IMR-90 (cell line): ENCODE data around the gene TMEM231. TPM values are rescaled to one million over a fixed set of nuclear protein-coding genes. Genes with fewer than 3 reads are reported as not detected.

Experiments used
- ATAC-seq: fragments of 200-7000 bp; cut with Tn5 transposase; 2 replicates; pipeline ENCODE4 v1.9.1; 2020; ENCODE audit warnings: low read depth, mild to moderate bottlenecking, moderate library complexity
- BruUV-seq: library from RNA; stranded (reverse); fragments of 400-500 nt; replicated peaks from 2 replicates; lab custom pipeline; 2021; lab: Mats Ljungman, UMichigan
- CTCF ChIA-PET: fragments of 300-600 bp; formaldehyde crosslinking; extraction: SDS; loops from one replicate; lab custom pipeline; 2021; ENCODE audit warnings: antibody characterized with exemption; lab: Yijun Ruan, JAX
- POLR2A ChIA-PET: fragments of 300-600 bp; sonication (Branson Sonifier 250); formaldehyde crosslinking; loops from one replicate; lab custom pipeline; 2022; ENCODE audit warnings: antibody characterized with exemption; ENCODE audit not compliant: unreplicated experiment; lab: Charles Lee
- DNase-seq: peaks from one replicate; pipeline ENCODE4 v3.0.0; 2013
- H2AFZ ChIP-seq: replicated peaks from 2 replicates; pipeline ENCODE3; 2013; ENCODE audit warnings: low read length, mild to moderate bottlenecking; ENCODE audit not compliant: poor library complexity
- H2AK5ac ChIP-seq: 2 replicates; pipeline ENCODE4 v1.6.1; 2013; ENCODE audit warnings: low read depth, low read length, inconsistent platforms
- H2AK9ac ChIP-seq: replicated peaks from 2 replicates; pipeline ENCODE3; 2013; ENCODE audit warnings: mild to moderate bottlenecking, low read depth, low read length, moderate library complexity; ENCODE audit not compliant: poor library complexity
- H2BK120ac ChIP-seq: 2 replicates; pipeline ENCODE4 v1.6.1; 2013; ENCODE audit warnings: low read depth, low read length, inconsistent platforms
- H2BK15ac ChIP-seq: 3 replicates; pipeline ENCODE4 v1.6.1; 2013; ENCODE audit warnings: low read depth, low read length, inconsistent platforms
- H2BK20ac ChIP-seq: 2 replicates; pipeline ENCODE4 v1.6.1; 2013; ENCODE audit warnings: low read depth, mild to moderate bottlenecking, inconsistent platforms, low read length, moderate library complexity
- H2BK5ac ChIP-seq: 2 replicates; pipeline ENCODE4 v1.6.1; 2013; ENCODE audit warnings: mild to moderate bottlenecking, low read depth, low read length, inconsistent platforms; ENCODE audit not compliant: poor library complexity, severe bottlenecking
- H3K14ac ChIP-seq: replicated peaks from 2 replicates; pipeline ENCODE4 v1.6.1; 2013; ENCODE audit warnings: low read depth, low read length, inconsistent platforms
- H3K18ac ChIP-seq: 2 replicates; pipeline ENCODE4 v1.6.1; 2013; ENCODE audit warnings: low read depth, low read length, control low read depth
- H3K23ac ChIP-seq: 2 replicates; pipeline ENCODE4 v1.6.1; 2013; ENCODE audit warnings: low read depth, low read length, inconsistent platforms
- H3K27ac ChIP-seq: 2 replicates; pipeline ENCODE4 v1.5.1; 2013; ENCODE audit warnings: mild to moderate bottlenecking, control low read depth, low read length; ENCODE audit not compliant: insufficient read depth
- H3K27me3 ChIP-seq: 2 replicates; pipeline ENCODE4 v1.6.1; 2013; ENCODE audit warnings: low read length; ENCODE audit not compliant: control insufficient read depth, insufficient read depth
- H3K36me3 ChIP-seq: 2 replicates; pipeline ENCODE4 v1.6.1; 2013; ENCODE audit warnings: low read length, mixed read lengths; ENCODE audit not compliant: control insufficient read depth, insufficient read depth
- H3K4ac ChIP-seq: 2 replicates; pipeline ENCODE4 v1.6.1; 2013; ENCODE audit warnings: low read depth, low read length, inconsistent platforms
- H3K4me1 ChIP-seq: 2 replicates; pipeline ENCODE4 v1.6.1; 2013; ENCODE audit warnings: low read length, mixed read lengths; ENCODE audit not compliant: control insufficient read depth, insufficient read depth
- H3K4me2 ChIP-seq: 2 replicates; pipeline ENCODE4 v1.6.1; 2013; ENCODE audit warnings: low read depth, mild to moderate bottlenecking, control low read depth, low read length, moderate library complexity
- H3K4me3 ChIP-seq: 2 replicates; pipeline ENCODE4 v1.5.1; 2013; ENCODE audit warnings: low read depth, mild to moderate bottlenecking, control low read depth, low read length, moderate library complexity; ENCODE audit not compliant: insufficient read depth
- H3K56ac ChIP-seq: 2 replicates; pipeline ENCODE4 v1.6.1; 2013; ENCODE audit warnings: low read length, inconsistent platforms; ENCODE audit not compliant: insufficient read depth; ENCODE audit errors: extremely low read depth
- H3K79me1 ChIP-seq, 2 experiments: 2 replicates each; pipeline ENCODE4 v1.6.1; 2013; ENCODE audit warnings: low read length in 2 of 2, inconsistent platforms in 1 of 2, low read depth in 1 of 2
- H3K9ac ChIP-seq: 2 replicates; pipeline ENCODE4 v1.6.1; 2013; ENCODE audit warnings: low read depth, low read length, control low read depth
- H3K9me1 ChIP-seq: 2 replicates; pipeline ENCODE4 v1.6.1; 2013; ENCODE audit warnings: low read length, inconsistent platforms; ENCODE audit not compliant: insufficient read depth
- H3K9me3 ChIP-seq: 2 replicates; pipeline ENCODE4 v1.6.1; 2013; ENCODE audit warnings: low read length; ENCODE audit not compliant: control insufficient read depth, insufficient read depth
- H4K20me1 ChIP-seq: 2 replicates; pipeline ENCODE4 v1.6.1; 2013; ENCODE audit warnings: low read length, inconsistent platforms; ENCODE audit not compliant: insufficient read depth
- H4K5ac ChIP-seq: 2 replicates; pipeline ENCODE4 v1.6.1; 2013; ENCODE audit warnings: mild to moderate bottlenecking, low read depth, low read length, control low read depth
- H4K8ac ChIP-seq, 2 experiments: 2 replicates each; pipeline ENCODE4 v1.6.1; 2013; ENCODE audit warnings: low read depth in 2 of 2, low read length in 2 of 2, control low read depth in 1 of 2, inconsistent platforms in 1 of 2
- H4K91ac ChIP-seq: 2 replicates; pipeline ENCODE4 v1.6.1; 2013; ENCODE audit warnings: low read depth, low read length, inconsistent platforms; ENCODE audit not compliant: insufficient read depth
- CEBPB ChIP-seq: IDR thresholded peaks from 2 replicates; pipeline ENCODE4 v1.6.1; 2012; ENCODE audit warnings: low read depth, low read length, improper control_type of control experiment
- FOS ChIP-seq: fragments of 150-350 bp; IDR thresholded peaks from 2 replicates; pipeline ENCODE4 v1.6.1; 2016; ENCODE audit warnings: low read depth, low read length
- MAZ ChIP-seq: IDR thresholded peaks from 2 replicates; pipeline ENCODE4 v1.6.1; 2012; ENCODE audit warnings: low read depth, mild to moderate bottlenecking, low read length, improper control_type of control experiment, moderate library complexity, borderline replicate concordance
- NFE2L2 ChIP-seq: fragments of 150-350 bp; IDR thresholded peaks from 2 replicates; pipeline ENCODE4 v1.6.1; 2016; ENCODE audit warnings: low read depth, mild to moderate bottlenecking, low read length
- POLR2A ChIP-seq: IDR thresholded peaks from 2 replicates; pipeline ENCODE4 v1.6.1; 2012; ENCODE audit warnings: mild to moderate bottlenecking, low read depth, low read length
- RAD21 ChIP-seq: IDR thresholded peaks from 2 replicates; pipeline ENCODE4 v1.6.1; 2012; ENCODE audit warnings: low read length, improper control_type of control experiment
- RFX5 ChIP-seq: IDR thresholded peaks from 2 replicates; pipeline ENCODE4 v1.8.0; 2012; ENCODE audit warnings: low read depth, mild to moderate bottlenecking, low read length, moderate library complexity
- WGBS, 2 experiments: methylation state at CpG; one replicate each; pipeline versions ENCODE4 v1.1.5 to v1.1.7; 2013; ENCODE audit warnings: missing lambda C conversion rate in 2 of 2; ENCODE audit not compliant: insufficient read length in 1 of 2; ENCODE audit errors: extremely low coverage in 2 of 2; 5-methylcytosine and 5-hydroxymethylcytosine counted together
- dilution Hi-C: fragments of 300-500 bp; cut with HindIII; formaldehyde crosslinking; loops from one replicate; pipeline ENCODE4 v1.14.3; 2018; ENCODE audit warnings: low sequenced_read_pairs; ENCODE audit not compliant: unreplicated experiment
- in situ Hi-C: fragments of 300-500 bp; cut with MboI; formaldehyde crosslinking; loops from 3 replicates; pipeline ENCODE4 v1.14.3; 2019; ENCODE audit warnings: low sequenced_read_pairs, inconsistent platforms, mixed read lengths
- intact Hi-C: fragments of 100-400 bp; cut with micrococcal nuclease; formaldehyde crosslinking; loops from 2 replicates; pipeline ENCODE4 v1.10.0; 2022
- polyA plus RNA-seq, 3 experiments: library from polyadenylated mRNA; depleted of rRNA; stranded (reverse); fragments of >200 nt; gene quantifications; 2 replicates each; pipeline ENCODE4 v1.2.3, GENCODE V29; 2012; ENCODE audit warnings: low replicate concordance in 1 of 3
- total RNA-seq: library from RNA; depleted of rRNA; stranded (reverse); fragments of >200 nt; gene quantifications from 2 replicates; pipeline ENCODE4 v1.2.3, GENCODE V29; 2012
- TF ChIP-seq, protein P1 (sequence below): conservative IDR thresholded peaks from 2 replicates; pipeline ENCODE4 v1.5.1; 2012; ENCODE audit warnings: mild to moderate bottlenecking, low read depth, low read length, improper control_type of control experiment
- TF ChIP-seq, protein P2 (sequence below): fragments of 150-350 bp; IDR thresholded peaks from 2 replicates; pipeline ENCODE4 v1.6.1; 2017; ENCODE audit warnings: mild to moderate bottlenecking, antibody characterized with exemption, low read length, low read depth

Gene TMEM231
- total and polyA plus RNA-seq, 2 of the 4 experiments (the other 2 are of a cell fraction), result 10.6 to 15.4 TPM

DNA sequence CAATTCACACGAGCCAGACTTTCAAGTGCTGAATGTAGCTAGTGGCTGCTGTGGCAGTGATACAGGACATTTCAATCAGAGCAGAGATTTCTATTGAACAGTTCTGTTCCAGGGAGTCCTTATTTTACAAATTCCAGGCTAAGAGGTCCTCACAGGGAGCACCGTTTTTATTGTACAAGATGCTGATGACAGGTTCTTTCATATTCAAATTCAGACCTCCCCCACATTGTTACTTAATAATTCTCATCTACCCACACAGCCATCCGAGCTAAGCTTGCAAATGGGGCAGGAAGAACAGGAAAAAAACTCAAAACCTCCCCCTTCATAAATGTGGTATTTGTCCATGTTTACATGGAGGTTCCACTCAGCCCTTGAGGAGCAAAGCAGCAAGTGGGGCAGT is 19.9 kb upstream of the TMEM231 start:
- dilution Hi-C loops, result no loop called here
- Histone ChIP-seq H3K27me3 (no peaks in the 10 kb centered on the region), H4K91ac (no peak overlapping the region), H3K4me3 (no peak overlapping the region), H2BK20ac (no peak overlapping the region), H3K18ac (no peak overlapping the region), H2BK120ac (no peak overlapping the region), H3K14ac (no peak overlapping the region), H3K56ac (no peak overlapping the region), H3K79me1 (peaks cover 10 to 40% of the 10 kb centered on the region in 2 experiments; a peak in 3 of 4 replicates), H3K36me3 (peaks cover 64% of the 10 kb centered on the region), H3K4ac (no peak overlapping the region), H3K9me3 (no peaks in the 10 kb centered on the region), H4K5ac (no peak overlapping the region), H3K27ac (no peak overlapping the region), H3K9me1 (peaks cover 9% of the 10 kb centered on the region; the same call in 1 of the 2 replicates), H2AK9ac (no peak overlapping the region), H3K9ac (no peak overlapping the region), H2AK5ac (no peak overlapping the region), H3K4me1 (0 out of 2 replicates have a peak, but pooled peaks cover 2% of the 10 kb centered on the region), H2BK5ac (no peak overlapping the region), H2BK15ac (no peak overlapping the region), H4K20me1 (no peaks in the 10 kb centered on the region), H2AFZ (no peak overlapping the region), H3K4me2 (no peak overlapping the region), H3K23ac (no peak overlapping the region), H4K8ac (no peak overlapping the region)
- no peak for ATAC-seq
- intact Hi-C loops, result no loop called here
- no peak for DNase-seq
- no TSS peak for BruUV-seq
- WGBS, 2 experiments, result no CpG with 5 or more reads among the region's 3 CpGs
- in situ Hi-C loops, result loop anchor here (25.0 kb wide), 1 partner anchor 364 kb away; the partner anchor contains the start of genes CTRB1 and CTRB2
- ChIA-PET CTCF (no interaction called here), POLR2A (no interaction called here)
- no peak for TF ChIP-seq POLR2A
- no peak for TF ChIP-seq NFE2L2
- TF ChIP-seq, protein P1, sequence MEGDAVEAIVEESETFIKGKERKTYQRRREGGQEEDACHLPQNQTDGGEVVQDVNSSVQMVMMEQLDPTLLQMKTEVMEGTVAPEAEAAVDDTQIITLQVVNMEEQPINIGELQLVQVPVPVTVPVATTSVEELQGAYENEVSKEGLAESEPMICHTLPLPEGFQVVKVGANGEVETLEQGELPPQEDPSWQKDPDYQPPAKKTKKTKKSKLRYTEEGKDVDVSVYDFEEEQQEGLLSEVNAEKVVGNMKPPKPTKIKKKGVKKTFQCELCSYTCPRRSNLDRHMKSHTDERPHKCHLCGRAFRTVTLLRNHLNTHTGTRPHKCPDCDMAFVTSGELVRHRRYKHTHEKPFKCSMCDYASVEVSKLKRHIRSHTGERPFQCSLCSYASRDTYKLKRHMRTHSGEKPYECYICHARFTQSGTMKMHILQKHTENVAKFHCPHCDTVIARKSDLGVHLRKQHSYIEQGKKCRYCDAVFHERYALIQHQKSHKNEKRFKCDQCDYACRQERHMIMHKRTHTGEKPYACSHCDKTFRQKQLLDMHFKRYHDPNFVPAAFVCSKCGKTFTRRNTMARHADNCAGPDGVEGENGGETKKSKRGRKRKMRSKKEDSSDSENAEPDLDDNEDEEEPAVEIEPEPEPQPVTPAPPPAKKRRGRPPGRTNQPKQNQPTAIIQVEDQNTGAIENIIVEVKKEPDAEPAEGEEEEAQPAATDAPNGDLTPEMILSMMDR, result no peak
- no peak for TF ChIP-seq CEBPB
- TF ChIP-seq, protein P2, sequence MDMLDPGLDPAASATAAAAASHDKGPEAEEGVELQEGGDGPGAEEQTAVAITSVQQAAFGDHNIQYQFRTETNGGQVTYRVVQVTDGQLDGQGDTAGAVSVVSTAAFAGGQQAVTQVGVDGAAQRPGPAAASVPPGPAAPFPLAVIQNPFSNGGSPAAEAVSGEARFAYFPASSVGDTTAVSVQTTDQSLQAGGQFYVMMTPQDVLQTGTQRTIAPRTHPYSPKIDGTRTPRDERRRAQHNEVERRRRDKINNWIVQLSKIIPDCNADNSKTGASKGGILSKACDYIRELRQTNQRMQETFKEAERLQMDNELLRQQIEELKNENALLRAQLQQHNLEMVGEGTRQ, result no peak
- no peak for TF ChIP-seq RAD21
- TF ChIP-seq FOS, result no peak
- TF ChIP-seq MAZ, result no peak
- no peak for TF ChIP-seq RFX5
